ENCODE data around the gene C17orf75. TPM values are rescaled to one million over a fixed set of nuclear protein-coding genes. Genes with fewer than 3 reads are reported as not detected.
A peak's percentile ranks its signal among the peaks of the same experiment; 100 is the strongest.

C17orf75 gene
- total RNA-seq, 4 donors from 2014 or later: 3.6 to 14.7 (median 9.1) TPM

DNA sequence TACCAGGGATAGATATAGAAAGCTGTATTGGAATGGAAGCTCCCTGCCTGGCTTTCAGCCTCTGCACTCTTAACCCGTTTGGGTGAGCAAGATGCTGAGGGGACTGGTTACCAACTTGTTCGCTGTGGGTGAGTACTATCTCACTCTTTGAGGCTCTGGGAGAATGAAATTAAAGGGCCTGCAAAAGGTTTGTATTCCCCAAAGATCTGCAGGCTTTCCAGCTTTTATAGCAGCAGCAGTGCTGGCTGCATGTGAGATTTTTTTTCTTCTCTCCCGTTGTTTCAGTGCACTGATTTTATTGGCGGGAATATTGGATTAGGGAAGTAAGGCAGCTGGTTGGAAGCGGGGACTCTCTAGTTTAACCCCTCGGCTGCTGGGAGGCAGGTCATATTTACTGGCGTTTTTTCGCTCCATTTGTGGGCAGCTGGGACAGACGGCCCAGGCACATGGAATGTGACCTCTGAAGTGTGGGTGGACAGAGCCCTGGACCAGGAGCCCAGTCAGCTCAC lies 30.9 kb downstream of the C17orf75 start:
- TF ChIP-seq, protein P1, sequence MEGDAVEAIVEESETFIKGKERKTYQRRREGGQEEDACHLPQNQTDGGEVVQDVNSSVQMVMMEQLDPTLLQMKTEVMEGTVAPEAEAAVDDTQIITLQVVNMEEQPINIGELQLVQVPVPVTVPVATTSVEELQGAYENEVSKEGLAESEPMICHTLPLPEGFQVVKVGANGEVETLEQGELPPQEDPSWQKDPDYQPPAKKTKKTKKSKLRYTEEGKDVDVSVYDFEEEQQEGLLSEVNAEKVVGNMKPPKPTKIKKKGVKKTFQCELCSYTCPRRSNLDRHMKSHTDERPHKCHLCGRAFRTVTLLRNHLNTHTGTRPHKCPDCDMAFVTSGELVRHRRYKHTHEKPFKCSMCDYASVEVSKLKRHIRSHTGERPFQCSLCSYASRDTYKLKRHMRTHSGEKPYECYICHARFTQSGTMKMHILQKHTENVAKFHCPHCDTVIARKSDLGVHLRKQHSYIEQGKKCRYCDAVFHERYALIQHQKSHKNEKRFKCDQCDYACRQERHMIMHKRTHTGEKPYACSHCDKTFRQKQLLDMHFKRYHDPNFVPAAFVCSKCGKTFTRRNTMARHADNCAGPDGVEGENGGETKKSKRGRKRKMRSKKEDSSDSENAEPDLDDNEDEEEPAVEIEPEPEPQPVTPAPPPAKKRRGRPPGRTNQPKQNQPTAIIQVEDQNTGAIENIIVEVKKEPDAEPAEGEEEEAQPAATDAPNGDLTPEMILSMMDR (IDR thresholded peaks at IDR 0.05): no peak
- TF ChIP-seq POLR2A (IDR thresholded peaks at IDR 0.05): no peak
- WGBS, 2 donors: 15 to 35% methylated on average over 6 to 9 of the region's 9 CpGs
- H3K36me3 ChIP-seq: no peaks in the 10 kb centered on the region
- H3K9me3 ChIP-seq: no peaks in the 10 kb centered on the region
- intact Hi-C loops (cut with DNase I): no loop called here
- no peak overlapping the region for H3K27ac ChIP-seq
- H3K27me3 ChIP-seq: no peaks in the 10 kb centered on the region
- no peak for DNase-seq
- peaks cover 0 to 9% (median 0%) of the 10 kb centered on the region in 3 donors for H3K4me1 ChIP-seq
- H3K4me3 ChIP-seq: peak overlapping the region in 2 of 4 donors; percentile 10 to 16

- Histone ChIP-seq H3K9me3 (no peaks in the 10 kb centered on the region), H3K4me1 (peaks cover 0 to 9% (median 0%) of the 10 kb centered on the region in 3 donors), H3K27ac (no peak overlapping the region), H3K36me3 (no peaks in the 10 kb centered on the region), H3K4me3 (no peak overlapping the region), H3K27me3 (no peaks in the 10 kb centered on the region)
- 39 to 50% methylated on average over 2 to 3 of the region's 4 CpGs for WGBS, 2 donors
- intact Hi-C loops (cut with DNase I): no loop called here
- DNase-seq: no peak
- no peak for TF ChIP-seq POLR2A (IDR thresholded peaks at IDR 0.05)
- TF ChIP-seq, protein P1 (IDR thresholded peaks at IDR 0.05): no peak
Observed at GRCh38 chr17:32307658-32308057, 34.3 kb downstream of the C17orf75 start.

GRCh38 chr17:32305049-32305448 lies 36.9 kb downstream of the C17orf75 start:
- DNase-seq: no peak
- TF ChIP-seq, protein P1 (IDR thresholded peaks at IDR 0.05): no peak
- no peak for TF ChIP-seq POLR2A (IDR thresholded peaks at IDR 0.05)
- no peak overlapping the region for H3K27ac ChIP-seq
- no peaks in the 10 kb centered on the region for H3K4me1 ChIP-seq
- no peaks in the 10 kb centered on the region for H3K27me3 ChIP-seq
- intact Hi-C loops (cut with DNase I): no loop called here
- 82% methylated on average over 3 to 9 of the region's 9 CpGs for WGBS, 2 donors
- H3K9me3 ChIP-seq: no peaks in the 10 kb centered on the region
- H3K4me3 ChIP-seq: no peak overlapping the region
- H3K36me3 ChIP-seq: no peaks in the 10 kb centered on the region

GRCh38 chr17:32303781-32304288 lies 38.1 kb downstream of the C17orf75 start:
- intact Hi-C loops (cut with DNase I): no loop called here
- Histone ChIP-seq H3K27ac (no peak overlapping the region), H3K27me3 (no peaks in the 10 kb centered on the region), H3K9me3 (no peaks in the 10 kb centered on the region), H3K4me1 (peaks cover 0 to 4% (median 0%) of the 10 kb centered on the region in 3 donors), H3K4me3 (no peak overlapping the region), H3K36me3 (no peaks in the 10 kb centered on the region)
- DNase-seq: no peak
- no peak for TF ChIP-seq POLR2A (IDR thresholded peaks at IDR 0.05)
- TF ChIP-seq, protein P1 (IDR thresholded peaks at IDR 0.05): no peak
- WGBS, 2 donors: 41 to 59% methylated on average over 2 of the region's 2 CpGs

DNA sequence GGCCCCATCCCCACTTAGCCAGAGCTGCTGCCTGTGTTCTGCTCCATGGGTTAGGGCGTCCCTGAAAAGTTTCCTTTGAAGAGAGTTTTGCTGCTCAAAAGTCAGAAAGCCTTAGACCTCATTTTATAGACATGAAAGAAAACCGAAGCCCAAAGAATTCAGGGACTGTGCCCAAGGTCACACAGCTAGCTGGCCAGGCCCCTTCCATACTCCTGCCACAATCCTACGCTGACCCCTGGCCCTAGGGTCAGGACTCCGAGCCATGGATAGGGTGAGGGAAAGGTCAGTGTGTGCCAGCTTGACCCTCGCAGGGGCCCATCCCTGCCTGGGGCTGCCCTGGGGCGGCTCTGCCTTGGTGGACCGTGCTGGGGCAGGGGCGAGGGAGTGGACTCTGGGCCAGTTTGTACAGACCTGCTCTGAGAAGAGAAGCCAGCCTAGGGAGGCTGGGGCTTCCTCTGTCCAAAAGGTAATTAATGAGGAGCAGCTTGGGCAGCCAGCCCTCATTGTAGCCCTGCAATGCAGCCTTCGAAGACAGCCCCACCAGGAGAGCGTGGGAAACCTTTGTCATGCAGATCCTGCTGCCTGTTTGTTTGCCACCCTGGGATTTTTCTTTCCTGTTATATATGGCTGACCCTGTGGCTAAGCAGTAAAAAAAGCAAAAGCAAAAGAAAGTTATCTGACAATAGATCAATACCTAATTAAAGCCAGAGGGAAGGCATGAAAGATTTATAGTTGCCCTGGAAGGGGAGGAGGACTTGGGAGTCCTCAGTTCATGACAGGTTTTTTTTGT lies 38.9 kb downstream of the C17orf75 start:
- no peaks in the 10 kb centered on the region for H3K27me3 ChIP-seq

More for the DNA sequence above, 38.9 kb downstream of the C17orf75 start:
- no peak for TF ChIP-seq POLR2A (IDR thresholded peaks at IDR 0.05)
- TF ChIP-seq, protein P1 (IDR thresholded peaks at IDR 0.05): no peak
- H3K9me3 ChIP-seq: no peaks in the 10 kb centered on the region
- DNase-seq: no peak
- no peak overlapping the region for H3K27ac ChIP-seq
- intact Hi-C loops (cut with DNase I): no loop called here
- 88% methylated on average over 4 to 5 of the region's 10 CpGs for WGBS, 2 donors
- no peak overlapping the region for H3K4me3 ChIP-seq
- peaks cover 0 to 12% (median 0%) of the 10 kb centered on the region in 3 donors for H3K4me1 ChIP-seq
- H3K36me3 ChIP-seq: no peaks in the 10 kb centered on the region
